Stimulated activated CD8-positive, alpha-beta memory T cell treated with anti-CD3 and anti-CD28 coated beads, Interleukin-12 subunit alpha, Interleukin-12 subunit beta, amount 100 ng/mL, for 24 hours (primary cell): ENCODE data around the gene MFAP3L.
"Not testable (repeated sequence)": the region's sequence is repeated elsewhere in the genome, so short reads cannot be mapped to it uniquely, and the experiment has no call there.

Experiments
- DNase-seq: peaks from one replicate; pipeline ENCODE4 v3.0.0-alpha.2; 2020; ENCODE audit errors: extremely low read depth

MFAP3L gene

DNA sequence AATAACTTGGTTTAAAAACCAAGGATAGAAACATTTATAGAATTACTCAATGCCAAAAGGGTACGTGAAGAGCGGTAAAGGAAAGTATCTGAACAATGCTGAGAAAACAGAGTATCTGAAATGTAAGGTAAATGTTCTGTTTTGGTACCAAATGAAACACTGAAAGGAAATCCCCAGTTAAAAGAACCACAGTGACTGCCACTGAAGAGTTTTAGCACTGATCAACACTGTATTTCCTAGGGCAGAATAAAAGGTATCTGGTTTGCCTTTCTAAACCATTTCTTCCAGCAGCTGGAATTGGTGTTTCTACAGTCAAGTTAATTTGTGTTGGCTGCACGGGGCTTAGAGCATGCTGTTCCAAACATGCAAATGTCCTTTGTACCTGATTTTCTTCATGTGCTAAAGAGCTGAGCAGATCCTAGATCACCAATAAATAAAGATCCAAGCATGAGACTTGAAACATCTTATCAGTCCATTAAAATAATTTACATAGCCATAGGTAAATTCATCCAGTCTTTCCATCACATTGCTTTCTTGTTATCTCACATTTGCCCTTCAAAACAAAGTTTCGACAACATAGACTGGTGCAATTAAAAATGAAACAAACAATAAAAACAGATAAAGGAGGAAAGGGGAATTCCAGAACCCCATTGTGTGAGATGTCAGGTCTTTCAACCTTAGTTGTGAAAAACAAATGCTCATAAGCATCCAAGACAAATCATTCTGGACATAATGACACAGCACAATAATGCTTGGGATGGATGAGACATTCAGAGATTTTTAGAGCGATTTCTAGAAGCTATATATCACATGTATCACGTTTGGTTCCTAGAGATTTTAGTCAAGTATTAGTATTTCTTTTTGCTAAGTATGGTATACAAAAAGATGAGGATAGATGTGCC lies 38.6 kb downstream of the MFAP3L start:
- no peak for DNase-seq

DNA sequence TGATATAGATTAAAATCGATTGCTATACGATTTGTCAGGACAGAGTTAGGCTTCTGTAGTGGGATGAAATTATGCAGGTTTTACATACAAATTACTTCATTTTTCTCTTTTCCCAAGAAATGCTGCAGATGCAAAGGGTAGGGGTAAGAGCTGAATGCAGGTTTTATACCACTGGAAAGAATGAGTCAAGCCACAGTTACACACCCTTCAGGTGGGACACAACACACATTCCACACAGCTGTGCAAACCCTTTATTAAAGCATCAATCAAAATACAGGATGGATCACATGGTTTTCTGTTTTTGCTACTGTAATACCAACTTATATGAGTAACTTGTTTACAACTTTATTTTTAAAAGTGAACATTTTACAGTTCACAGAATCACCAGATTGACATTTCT lies 39.8 kb downstream of the MFAP3L start:
- no peak for DNase-seq

DNA sequence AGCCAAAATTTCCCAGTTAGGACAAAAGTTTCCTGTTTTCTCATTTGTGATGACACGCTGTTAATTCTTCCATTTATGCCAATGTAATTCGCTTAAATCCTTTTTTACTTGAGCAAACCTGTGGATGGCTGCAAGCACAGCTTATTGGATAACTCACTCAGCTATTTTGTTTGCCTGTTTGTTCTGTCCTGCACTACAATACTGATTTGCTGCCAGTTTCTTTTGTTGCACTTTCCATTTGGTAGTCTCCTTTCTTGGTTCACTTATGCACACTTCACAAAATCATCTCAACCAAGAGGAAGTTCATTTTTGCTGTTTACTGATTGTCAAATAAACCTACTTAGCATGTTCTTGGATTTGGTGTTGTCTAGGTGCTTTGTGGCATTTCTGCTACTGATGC lies 40.3 kb downstream of the MFAP3L start:
- DNase-seq: no peak

DNA sequence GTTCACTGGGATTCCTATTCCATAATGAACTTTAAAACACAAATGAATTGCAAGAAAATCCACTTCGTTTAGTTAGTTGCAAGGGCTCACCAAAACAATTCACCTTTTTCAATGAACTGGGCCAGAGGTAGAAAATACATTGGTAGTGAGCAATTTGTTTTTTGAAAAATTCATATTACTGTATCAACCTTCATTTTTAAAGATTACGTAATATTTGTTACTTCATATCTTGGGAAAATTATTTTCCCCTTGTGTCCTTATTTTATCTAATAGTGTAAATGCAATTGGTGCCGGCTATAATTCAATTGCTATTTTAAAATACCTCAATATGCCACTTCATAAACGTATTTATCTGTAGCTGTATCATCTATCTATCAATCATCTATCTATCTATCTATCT lies 41.5 kb downstream of the MFAP3L start:
- no peak for DNase-seq

DNA sequence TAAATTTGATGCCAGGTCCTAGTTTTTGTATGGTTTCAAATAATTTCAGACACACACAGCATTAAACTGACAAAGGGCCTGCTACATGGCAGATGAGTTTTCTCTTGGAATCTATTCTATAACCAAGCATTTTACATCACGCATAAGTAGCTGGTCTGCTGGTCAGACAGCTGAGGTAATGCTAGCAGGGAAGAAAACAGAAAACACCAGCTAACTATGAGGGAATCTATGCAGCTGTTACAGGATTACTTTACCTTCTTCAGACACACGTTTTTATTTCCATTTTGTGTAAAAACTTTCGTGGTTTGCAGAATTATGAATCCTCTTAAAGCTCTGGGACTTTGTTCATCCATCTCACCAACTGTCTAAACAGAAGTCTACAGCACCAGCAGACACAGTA lies 42.0 kb downstream of the MFAP3L start:
- no peak for DNase-seq

GRCh38 chr4:169976951-169977350 lies 49.2 kb downstream of the MFAP3L start:
- no peak for DNase-seq

DNA sequence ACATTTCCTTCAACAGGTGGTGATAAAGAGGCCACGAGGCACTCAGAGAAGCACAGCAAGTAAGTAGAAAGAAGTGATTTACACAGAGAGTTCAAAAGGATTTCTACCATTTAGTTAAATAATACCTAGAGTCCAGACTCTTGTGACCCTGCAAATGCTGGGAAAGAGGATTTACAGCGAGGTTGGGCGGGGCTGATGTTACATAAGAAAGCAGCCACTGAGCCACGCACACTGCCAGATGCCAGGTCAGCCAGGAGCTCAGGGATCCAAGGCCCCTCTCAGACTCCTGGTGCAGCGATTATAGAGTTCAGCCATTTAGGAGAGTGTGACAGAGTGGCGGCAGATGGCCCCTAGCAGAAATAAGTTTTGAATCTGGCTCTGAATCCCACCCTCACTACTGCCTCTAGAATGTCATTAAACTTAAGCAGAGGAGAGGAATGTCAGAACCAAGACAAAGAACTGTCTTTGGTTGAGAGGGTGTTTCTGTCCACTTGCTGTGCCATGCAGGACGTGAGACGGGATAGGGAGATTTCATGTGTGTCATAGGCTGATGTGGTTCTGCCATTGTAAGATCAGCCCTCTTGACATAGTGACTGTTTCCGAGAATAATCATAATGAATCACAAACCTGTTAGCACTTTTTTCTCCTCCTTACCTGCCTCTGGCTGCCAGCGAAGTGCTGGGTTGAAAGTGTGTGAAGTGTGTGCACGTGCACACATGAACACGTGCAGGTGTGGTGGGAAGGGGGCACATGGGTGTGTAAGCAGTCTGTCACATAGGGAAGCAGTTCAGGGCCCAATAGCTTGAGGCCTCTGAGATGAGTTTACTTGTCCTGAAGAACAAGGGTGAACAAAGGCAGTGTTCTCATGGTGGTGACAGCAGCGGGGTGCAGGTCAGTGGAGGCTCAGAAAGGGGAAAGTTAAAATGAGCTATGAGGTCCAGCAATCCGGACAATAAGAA lies 50.1 kb downstream of the MFAP3L start:
- no peak for DNase-seq

GRCh38 chr4:169975131-169975837 lies 50.9 kb downstream of the MFAP3L start:
- no peak for DNase-seq

- DNase-seq: no peak
These were observed 54.7 kb downstream of the MFAP3L start for GRCh38 chr4:169971456-169972015.

- DNase-seq: no peak
These were observed 57.2 kb downstream of the MFAP3L start for GRCh38 chr4:169968999-169969398.

GRCh38 chr4:169963998-169964397 lies 62.2 kb downstream of the MFAP3L start:
- no peak for DNase-seq

DNA sequence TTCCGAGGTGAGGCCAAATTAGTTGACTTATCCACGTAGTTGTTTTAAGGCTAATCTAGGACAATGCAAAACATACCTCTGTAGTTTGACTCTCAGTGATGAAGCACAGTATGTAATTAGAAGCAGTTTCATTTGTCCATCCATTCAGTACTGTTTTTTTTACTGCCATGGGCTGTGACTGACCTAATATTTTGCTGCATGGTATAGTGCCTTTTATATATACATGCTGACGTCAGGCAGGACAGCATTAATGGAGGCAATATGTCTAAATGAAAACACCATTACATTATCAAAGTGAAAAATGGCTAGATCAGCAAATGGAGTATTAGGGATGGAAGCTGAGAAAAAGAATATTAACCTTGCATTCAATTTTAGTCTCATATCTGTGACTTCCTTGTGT lies 66.9 kb downstream of the MFAP3L start:
- DNase-seq: no peak

GRCh38 chr4:169958629-169959028 lies 67.6 kb downstream of the MFAP3L start:
- no peak for DNase-seq

DNA sequence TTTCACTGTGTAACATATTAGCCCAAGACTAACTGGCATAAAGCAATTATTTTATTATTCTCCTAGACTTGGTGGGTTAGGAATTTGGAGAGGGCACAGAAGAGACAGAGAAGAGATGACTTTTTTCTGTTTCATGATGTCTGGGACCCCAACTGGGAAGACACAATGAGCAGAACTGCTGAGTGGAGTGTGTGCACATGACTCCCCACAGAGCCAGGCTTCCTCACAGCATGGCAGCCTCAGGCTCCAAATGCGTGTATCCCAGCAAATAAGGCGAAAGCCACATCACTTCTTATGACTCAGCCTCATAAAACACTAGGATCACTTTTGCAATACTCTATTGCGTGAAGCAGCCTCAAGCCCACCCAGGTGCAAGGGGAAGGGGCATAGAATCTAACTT lies 68.4 kb downstream of the MFAP3L start:
- DNase-seq: no peak

DNA sequence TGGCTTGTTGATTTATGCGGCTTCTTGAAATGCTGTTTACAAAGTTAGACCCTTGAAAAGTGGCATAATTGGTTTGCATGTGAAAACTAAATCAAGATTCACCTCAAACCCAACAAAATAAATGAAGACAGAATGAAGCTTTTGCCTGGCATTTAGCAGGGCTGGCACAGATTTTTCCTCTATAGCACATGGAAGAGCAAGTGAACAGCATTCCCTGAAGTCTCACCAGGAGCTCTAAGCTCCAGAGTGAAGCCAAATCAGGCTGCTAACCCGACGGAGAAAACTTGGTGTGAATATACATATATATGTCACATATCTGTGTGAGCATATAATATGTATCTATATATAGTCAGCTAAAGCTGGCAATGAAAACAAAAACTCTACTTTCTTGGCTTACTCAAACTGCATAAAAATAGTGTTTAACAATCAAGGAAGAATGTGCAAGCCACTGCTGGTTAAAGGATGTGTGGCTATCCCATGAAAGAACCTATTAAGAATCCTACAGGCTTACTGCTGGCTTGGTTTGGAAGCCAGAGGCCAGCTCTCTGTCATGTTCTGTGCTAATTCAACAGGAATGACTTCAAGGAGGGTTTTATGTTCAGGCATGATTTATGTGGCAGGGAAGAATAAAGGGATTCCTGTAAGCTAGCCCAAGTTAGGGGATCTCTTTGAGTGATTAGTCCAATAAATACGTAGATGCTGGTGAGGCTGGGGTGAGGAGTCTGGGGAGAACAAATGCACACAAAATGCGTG lies 69.9 kb downstream of the MFAP3L start:
- DNase-seq: no peak

GRCh38 chr4:169955521-169955920 lies 70.7 kb downstream of the MFAP3L start:
- DNase-seq: no peak

GRCh38 chr4:169952236-169953002 lies 73.8 kb downstream of the MFAP3L start:
- no peak for DNase-seq

DNA sequence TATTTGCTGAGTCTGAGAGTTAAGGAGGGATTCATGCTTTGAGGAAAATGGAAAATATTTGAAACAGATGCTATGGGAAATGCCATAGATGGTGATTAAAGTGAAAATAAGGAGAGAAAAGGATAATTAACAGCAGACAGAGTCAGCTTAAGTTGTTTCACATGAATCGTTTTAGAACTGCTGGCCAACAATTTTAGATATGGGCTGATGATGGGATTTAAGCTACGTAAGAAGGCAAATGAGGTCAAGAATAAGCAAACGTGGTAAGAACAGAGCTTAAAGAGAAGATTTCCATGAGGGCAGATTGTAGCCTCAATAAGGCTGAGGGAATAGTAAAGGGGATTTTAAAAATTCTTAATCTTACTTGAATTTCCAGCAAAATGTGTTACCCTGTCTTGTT lies 77.9 kb downstream of the MFAP3L start:
- no peak for DNase-seq

GRCh38 chr4:169945636-169946035 lies 80.6 kb downstream of the MFAP3L start:
- DNase-seq: no peak

DNA sequence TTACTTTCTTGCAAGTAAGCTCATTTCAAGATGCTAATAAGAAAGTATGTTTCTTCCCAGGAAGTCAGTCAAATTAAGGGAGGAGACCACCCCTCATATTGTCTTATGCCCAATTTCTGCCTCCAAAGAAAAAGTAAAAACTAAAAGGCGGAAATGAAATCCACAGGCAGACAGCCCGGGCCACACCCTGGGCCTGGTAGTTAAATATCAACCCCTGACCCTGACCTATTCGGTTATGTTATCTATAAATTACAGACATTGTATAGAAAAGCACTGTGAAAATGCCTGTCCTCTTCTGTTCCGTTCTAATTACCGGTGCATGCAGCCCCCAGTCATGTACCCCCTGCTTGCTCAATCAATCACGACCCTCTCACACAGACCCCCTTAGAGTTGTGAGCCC lies 82.6 kb downstream of the MFAP3L start:
- not testable (repeated sequence) for DNase-seq
